Cardiac fibroblast (primary cell): ENCODE measurements around the gene F8.
"Not testable (repeated sequence)": the region's sequence is repeated elsewhere in the genome, so short reads cannot be mapped to it uniquely, and the experiment has no call there.

Experiments used
- DNase-seq, 2 donors: peaks; one replicate each; pipeline versions ENCODE4 v3.0.0 to v3.0.0-alpha.2; 2010; ENCODE audit warnings: low read depth in 2 of 2
- H3K4me3 ChIP-seq, 2 donors: replicated peaks in 1 of 2; 1 replicate in 1 of 2; 2 replicates in 1 of 2; pipeline ENCODE4 v1.5.1; 2011; ENCODE audit warnings: low read depth in 2 of 2, low read length in 2 of 2, mild to moderate bottlenecking in 2 of 2, moderate library complexity in 1 of 2
- TF ChIP-seq, protein P1 (sequence below): IDR thresholded peaks from one replicate; pipeline ENCODE4 v1.5.1; 2011; ENCODE audit warnings: low read depth, mild to moderate bottlenecking, low read length, inconsistent platforms

The F8 gene

DNA sequence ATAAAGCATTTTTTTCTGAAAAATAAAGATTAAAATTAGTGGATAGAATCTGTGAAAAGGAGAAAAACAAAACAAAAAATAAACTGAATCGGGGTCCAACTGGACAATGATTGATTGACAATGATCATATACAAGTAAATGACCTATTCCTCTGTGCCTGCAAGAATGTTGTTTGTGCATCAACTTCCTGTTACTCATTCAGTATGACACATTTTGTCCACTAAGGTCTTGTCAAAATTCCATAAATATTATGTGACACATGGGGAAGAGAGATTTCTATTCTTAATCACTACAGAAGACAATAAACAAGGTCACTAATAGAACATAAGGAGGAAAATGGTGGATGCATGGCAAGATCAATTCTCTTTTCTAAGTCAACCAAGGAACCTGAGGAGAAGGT is 54.9 kb downstream of the F8 start:
- no peak overlapping the region for H3K4me3 ChIP-seq
- TF ChIP-seq, protein P1, sequence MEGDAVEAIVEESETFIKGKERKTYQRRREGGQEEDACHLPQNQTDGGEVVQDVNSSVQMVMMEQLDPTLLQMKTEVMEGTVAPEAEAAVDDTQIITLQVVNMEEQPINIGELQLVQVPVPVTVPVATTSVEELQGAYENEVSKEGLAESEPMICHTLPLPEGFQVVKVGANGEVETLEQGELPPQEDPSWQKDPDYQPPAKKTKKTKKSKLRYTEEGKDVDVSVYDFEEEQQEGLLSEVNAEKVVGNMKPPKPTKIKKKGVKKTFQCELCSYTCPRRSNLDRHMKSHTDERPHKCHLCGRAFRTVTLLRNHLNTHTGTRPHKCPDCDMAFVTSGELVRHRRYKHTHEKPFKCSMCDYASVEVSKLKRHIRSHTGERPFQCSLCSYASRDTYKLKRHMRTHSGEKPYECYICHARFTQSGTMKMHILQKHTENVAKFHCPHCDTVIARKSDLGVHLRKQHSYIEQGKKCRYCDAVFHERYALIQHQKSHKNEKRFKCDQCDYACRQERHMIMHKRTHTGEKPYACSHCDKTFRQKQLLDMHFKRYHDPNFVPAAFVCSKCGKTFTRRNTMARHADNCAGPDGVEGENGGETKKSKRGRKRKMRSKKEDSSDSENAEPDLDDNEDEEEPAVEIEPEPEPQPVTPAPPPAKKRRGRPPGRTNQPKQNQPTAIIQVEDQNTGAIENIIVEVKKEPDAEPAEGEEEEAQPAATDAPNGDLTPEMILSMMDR: no peak
- peak in 1 of 2 donors; percentile 45 for DNase-seq

DNA sequence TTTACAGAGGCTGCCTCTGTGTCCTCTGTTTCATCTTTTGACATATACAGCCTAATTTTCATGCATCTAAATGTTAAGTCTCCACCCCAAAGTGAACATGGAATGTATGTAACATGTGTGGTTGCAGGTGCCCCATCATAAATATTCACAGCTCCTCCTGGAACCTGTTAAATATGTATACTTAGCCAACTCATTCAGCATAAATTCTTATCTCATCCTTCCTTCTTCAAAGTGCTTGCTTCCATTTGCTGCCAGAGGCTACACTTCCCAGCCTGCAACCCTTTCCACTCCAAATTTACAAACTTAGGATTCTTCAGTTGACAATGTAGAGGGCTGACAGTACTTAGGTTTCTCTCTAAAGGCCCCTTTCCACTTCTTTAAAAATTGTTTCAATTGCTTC is 60.6 kb downstream of the F8 start:
- TF ChIP-seq, protein P1: no peak

DNA sequence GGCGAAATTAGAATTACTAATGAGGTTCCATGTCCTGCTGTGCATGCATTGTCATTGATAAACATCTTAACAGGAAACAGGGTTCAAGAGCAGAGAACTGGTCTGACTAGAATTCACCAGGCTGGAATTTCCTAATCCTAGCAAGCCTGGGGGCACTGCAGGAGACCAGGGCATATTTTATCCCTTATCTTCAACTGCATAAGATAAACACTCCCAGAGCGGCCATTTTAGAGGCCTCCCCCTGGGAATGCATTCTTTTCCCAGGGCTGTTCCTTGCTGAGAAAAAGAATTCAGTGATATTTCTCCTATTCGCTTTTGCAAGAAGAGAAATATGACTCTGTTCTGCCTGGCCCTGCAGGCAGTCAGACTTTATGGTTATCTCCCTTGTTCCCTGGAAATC is 66.7 kb downstream of the F8 start:
- H3K4me3 ChIP-seq: not testable (repeated sequence)

More for the DNA sequence above, 60.6 kb downstream of the F8 start:
- no peak for DNase-seq
- H3K4me3 ChIP-seq: no peak overlapping the region

DNA sequence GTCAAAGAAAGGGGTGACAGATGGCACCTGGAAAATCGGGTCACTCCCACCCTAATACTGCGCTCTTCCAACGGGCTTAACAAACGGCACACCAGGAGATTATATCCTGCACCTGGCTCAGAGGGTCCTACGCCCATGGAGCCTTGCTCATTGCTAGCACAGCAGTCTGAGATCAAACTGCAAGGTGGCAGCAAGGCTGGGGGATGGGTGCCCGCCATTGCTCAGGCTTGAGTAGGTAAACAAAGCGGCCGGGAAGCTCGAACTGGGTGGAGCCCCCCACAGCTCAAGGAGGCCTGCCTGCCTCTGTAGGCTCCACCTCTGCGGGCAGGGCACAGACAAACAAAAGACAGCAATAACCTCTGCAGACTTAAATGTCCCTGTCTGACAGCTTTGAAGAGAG is 83.3 kb downstream of the F8 start:
- H3K4me3 ChIP-seq, DNase-seq: not testable (repeated sequence)

More for the DNA sequence above, 66.7 kb downstream of the F8 start:
- not testable (repeated sequence) for DNase-seq

DNA sequence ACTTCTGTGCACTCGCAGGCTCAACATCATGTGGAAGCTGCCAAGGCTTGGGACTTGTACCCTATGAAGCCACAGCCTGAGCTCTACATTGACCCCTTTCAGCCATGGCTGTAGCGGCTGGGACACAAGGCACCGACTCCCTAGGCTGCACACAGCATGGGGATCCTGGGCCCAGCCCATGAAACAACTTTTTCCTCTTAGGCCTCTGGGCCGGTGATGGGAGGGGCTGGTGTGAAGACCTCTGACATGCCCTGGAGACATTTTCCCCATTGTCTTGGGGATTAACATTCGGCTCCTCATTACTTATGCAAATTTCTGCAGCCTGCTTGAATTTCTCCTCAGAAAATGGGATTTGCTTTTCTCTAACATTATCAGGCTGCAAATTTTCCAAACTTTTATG is 97.8 kb downstream of the F8 start:
- not testable (repeated sequence) for H3K4me3 ChIP-seq, DNase-seq

DNA sequence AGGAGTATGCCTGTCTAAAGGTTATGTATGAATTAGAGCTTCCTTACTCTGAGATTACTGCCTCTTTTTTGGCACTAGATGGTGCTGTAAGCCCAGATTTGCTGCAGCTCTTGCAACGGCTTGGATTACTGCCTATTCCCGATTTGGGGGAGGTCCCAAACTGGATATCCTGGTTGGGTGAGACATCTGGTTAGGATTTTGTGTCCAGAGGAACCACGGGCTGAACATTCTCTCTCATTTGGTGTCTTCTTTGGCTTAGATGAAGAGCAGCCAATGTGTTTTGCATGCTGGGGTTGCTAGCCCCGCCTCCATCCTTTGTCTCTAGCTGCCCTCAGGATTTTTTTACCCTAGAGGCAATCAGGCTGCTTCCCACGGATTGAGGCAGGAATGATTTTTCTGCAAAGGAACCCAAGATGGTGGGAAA is 104.5 kb downstream of the F8 start:
- peak; percentile 77 to 89 for DNase-seq
- TF ChIP-seq, protein P1: peak; percentile 59
- no peak overlapping the region for H3K4me3 ChIP-seq

DNA sequence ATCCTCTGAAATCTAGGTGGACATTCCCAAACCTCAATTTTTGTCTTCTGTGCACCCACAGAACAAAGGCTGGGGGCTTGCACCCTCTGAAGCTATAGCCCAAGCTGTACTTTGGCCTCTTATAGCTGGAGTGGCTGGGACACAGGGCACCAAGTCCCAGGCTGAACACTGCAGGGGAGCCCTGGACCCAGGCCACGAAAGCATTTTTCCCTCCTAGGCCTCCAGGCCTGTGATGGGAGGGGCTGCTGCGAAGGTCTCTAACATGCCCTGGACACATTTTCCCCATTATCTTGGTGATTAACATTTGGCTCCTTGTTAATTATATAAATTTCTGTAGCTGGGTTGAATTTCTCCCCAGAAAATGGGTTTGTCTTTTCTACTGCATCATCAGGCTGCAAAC is 108.5 kb downstream of the F8 start:
- DNase-seq: no peak
- TF ChIP-seq, protein P1: no peak

DNA sequence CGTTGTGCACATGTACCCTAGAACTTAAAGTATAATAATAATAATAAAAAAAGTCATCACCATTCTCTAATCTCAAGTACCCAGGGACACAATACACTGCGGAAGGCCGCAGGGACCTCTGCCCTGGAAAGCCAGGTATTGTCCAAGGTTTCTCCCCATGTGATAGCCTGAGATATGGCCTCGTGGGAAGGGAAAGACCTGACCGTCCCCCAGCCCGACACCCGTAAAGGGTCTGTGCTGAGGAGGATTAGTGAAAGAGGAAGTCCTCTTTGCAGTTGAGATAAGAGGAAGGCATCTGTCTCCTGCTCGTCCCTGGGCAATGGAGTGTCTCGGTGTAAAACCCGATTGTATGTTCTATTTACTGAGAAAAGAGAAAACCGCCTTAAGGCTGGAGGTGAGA is 112.0 kb downstream of the F8 start:
- DNase-seq: not testable (repeated sequence)

More for the DNA sequence above, 108.5 kb downstream of the F8 start:
- no peak overlapping the region for H3K4me3 ChIP-seq

DNA sequence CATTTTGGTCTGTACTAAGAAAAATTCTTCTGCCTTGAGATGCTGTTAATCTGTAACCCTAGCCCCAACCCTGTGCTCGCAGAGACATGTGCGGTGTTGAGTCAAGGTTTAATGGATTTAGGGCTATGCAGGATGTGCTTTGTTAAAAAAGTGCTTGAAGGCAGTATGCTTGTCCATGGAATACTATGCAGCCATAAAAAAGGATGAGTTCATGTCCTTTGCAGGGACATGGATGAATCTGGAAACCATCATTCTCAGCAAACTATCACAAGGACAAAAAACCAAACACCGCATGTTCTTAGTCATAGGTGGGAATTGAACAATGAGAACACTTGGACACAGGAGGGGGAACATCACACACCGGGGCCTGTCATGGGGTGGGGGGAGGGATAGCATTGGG is 112.5 kb downstream of the F8 start:
- H3K4me3 ChIP-seq, DNase-seq: not testable (repeated sequence)

More for the DNA sequence above, 112.0 kb downstream of the F8 start:
- H3K4me3 ChIP-seq: not testable (repeated sequence)

DNA sequence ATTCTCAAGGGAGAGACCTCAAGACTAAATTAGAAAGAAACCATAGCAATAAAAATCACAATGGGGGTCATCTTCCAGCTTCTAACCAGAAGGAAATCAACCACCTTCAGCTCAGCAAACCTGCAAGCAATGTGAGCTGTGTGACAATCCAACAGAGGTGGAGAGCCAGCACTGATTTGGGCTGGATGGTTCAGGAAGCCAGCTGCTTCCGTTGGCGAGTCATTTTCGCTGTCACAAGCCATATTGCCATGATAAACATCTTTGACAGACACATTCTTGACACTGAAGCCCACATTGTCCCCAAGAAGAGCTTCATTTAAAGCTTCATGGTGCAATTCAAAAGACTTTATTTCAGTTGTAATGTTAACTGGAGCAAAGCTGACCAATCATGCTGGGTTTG is 113.7 kb downstream of the F8 start:
- TF ChIP-seq, protein P1: no peak
- no peak for DNase-seq
- no peak overlapping the region for H3K4me3 ChIP-seq
